Transverse colon (tissue), 4 donors: ENCODE results near the gene SUCO. TPM values are rescaled to one million over a fixed set of nuclear protein-coding genes. Genes with fewer than 3 reads are reported as not detected.

Experiments
- DNase-seq: peaks from one replicate; pipeline ENCODE4 v3.0.0-alpha.2; 2019
- H3K27ac ChIP-seq, 4 donors: fragments of 200-600 bp; sonication (generic); 2 replicates each; pipeline ENCODE4 v1.5.1; 2016 to 2018; ENCODE audit warnings: inconsistent platforms in 4 of 4
- H3K27me3 ChIP-seq: fragments of 200-600 bp; sonication (generic); 2 replicates; pipeline ENCODE4 v1.5.1; 2017; ENCODE audit warnings: inconsistent platforms
- H3K36me3 ChIP-seq, 4 donors: fragments of 200-600 bp; sonication (generic); 2 replicates each; pipeline ENCODE4 v1.5.1; 2017 to 2019; ENCODE audit warnings: inconsistent platforms in 4 of 4
- H3K4me1 ChIP-seq, 4 donors: fragments of 200-600 bp; sonication (generic); 2 replicates each; pipeline ENCODE4 v1.5.1; 2017 to 2020; ENCODE audit warnings: inconsistent platforms in 4 of 4
- H3K4me3 ChIP-seq, 4 donors: fragments of 200-600 bp; sonication (generic); 1 replicate in 1 of 4; 2 replicates in 3 of 4; pipeline versions ENCODE4 v1.5.1 to v1.6.1; 2017 to 2019; ENCODE audit warnings: inconsistent platforms in 4 of 4
- H3K9me3 ChIP-seq, 2 donors: fragments of 200-600 bp; sonication (generic); 2 replicates each; pipeline ENCODE4 v1.5.1; 2017 to 2019; ENCODE audit warnings: inconsistent platforms in 2 of 2
- CTCF ChIP-seq, 5 experiments: fragments of 200-600 bp in 3 of 5; fragments of 450-650 bp in 2 of 5; sonication (generic) in 3 of 5; IDR thresholded peaks; 1 replicate in 2 of 5; 2 replicates in 3 of 5; pipeline ENCODE4 v1.5.1; 2016 to 2017; ENCODE audit warnings: antibody characterized with exemption in 5 of 5, inconsistent platforms in 3 of 5, mild to moderate bottlenecking in 2 of 5, moderate library complexity in 1 of 5
- EP300 ChIP-seq: sonication (generic); formaldehyde crosslinking; IDR thresholded peaks from one replicate; pipeline ENCODE4 v1.6.1; 2017; ENCODE audit warnings: antibody characterized with exemption, low read depth
- POLR2A ChIP-seq: fragments of 450-650 bp; IDR thresholded peaks from one replicate; pipeline ENCODE4 v1.6.1; 2016; ENCODE audit warnings: antibody characterized with exemption, mild to moderate bottlenecking, moderate library complexity
- POLR2AphosphoS5 ChIP-seq, 3 donors: sonication (generic); formaldehyde crosslinking; IDR thresholded peaks; one replicate each; pipeline ENCODE4 v1.6.1; 2016; ENCODE audit warnings: antibody characterized with exemption in 3 of 3
- WGBS, 2 donors: methylation state at CpG; one replicate each; pipeline ENCODE4 v1.1.5; 2018; ENCODE audit warnings: low coverage in 1 of 2; 5-methylcytosine and 5-hydroxymethylcytosine counted together
- in situ Hi-C, 4 donors: fragments of 200-750 bp; cut with MboI; loops; one replicate each; pipeline versions ENCODE4 v1.15.0 to v1.15.1; 2017; ENCODE audit warnings: low sequenced_read_pairs in 3 of 4, low pct_ligation_motif_present in 1 of 4, low pct_unique_long_range_greater_than_20kb in 1 of 4
- intact Hi-C: fragments of 100-400 bp; cut with DNase I; formaldehyde crosslinking; loops from one replicate; pipeline ENCODE4 v1.15.1; 2023; ENCODE audit warnings: low total_unique reads
- total RNA-seq, 4 donors: library from RNA; depleted of rRNA; stranded (reverse); fragments of >200 nt; gene quantifications; one replicate each; pipeline ENCODE4 v1.1.0, GENCODE V29; 2016

The SUCO gene
- total RNA-seq, 4 donors from 2014 or later, result 10.1 to 48.4 (median 21.6) TPM

- no peak overlapping the region for H3K27ac ChIP-seq
- no peaks in the 10 kb centered on the region for H3K27me3 ChIP-seq
- no peaks in the 10 kb centered on the region for H3K4me1 ChIP-seq
- no peak for DNase-seq
- no peak for TF ChIP-seq POLR2A
- no peak for TF ChIP-seq CTCF (IDR thresholded peaks at IDR 0.05)
- H3K9me3 ChIP-seq, result no peaks in the 10 kb centered on the region
- WGBS, 2 donors, result 88 to 90% methylated on average over 3 of the region's 3 CpGs
- no peak overlapping the region for H3K4me3 ChIP-seq
- intact Hi-C loops, result no loop called here
- in situ Hi-C loops, result no loop called here
- no peaks in the 10 kb centered on the region for H3K36me3 ChIP-seq
Measured at GRCh38 chr1:172510479-172510878, 22.5 kb upstream of the SUCO start.

GRCh38 chr1:172512591-172512990, 20.4 kb upstream of the SUCO start:
- H3K27ac ChIP-seq, result no peak overlapping the region
- no peaks in the 10 kb centered on the region for H3K36me3 ChIP-seq
- TF ChIP-seq CTCF (IDR thresholded peaks at IDR 0.05) (no peak), POLR2A (no peak), POLR2AphosphoS5 (IDR thresholded peaks at IDR 0.05) (no peak), EP300 (no peak)
- in situ Hi-C loops, result no loop called here
- no peak for DNase-seq
- H3K4me1 ChIP-seq, result no peaks in the 10 kb centered on the region
- no peak overlapping the region for H3K4me3 ChIP-seq
- H3K27me3 ChIP-seq, result no peaks in the 10 kb centered on the region
- intact Hi-C loops, result no loop called here
- H3K9me3 ChIP-seq, result no peaks in the 10 kb centered on the region

GRCh38 chr1:172513479-172513878, 19.5 kb upstream of the SUCO start:
- no peak overlapping the region for H3K27ac ChIP-seq

GRCh38 chr1:172514108-172514507, 18.8 kb upstream of the SUCO start:
- intact Hi-C loops, result no loop called here
- H3K27me3 ChIP-seq, result no peaks in the 10 kb centered on the region
- in situ Hi-C loops, result no loop called here
- H3K9me3 ChIP-seq, result no peaks in the 10 kb centered on the region
- no peak overlapping the region for H3K4me3 ChIP-seq
- H3K4me1 ChIP-seq, result no peaks in the 10 kb centered on the region
- no peak overlapping the region for H3K27ac ChIP-seq
- TF ChIP-seq EP300 (no peak), POLR2A (no peak), POLR2AphosphoS5 (IDR thresholded peaks at IDR 0.05) (no peak), CTCF (IDR thresholded peaks at IDR 0.05) (no peak)
- no peaks in the 10 kb centered on the region for H3K36me3 ChIP-seq
- WGBS, 2 donors, result 80 to 89% methylated on average over 3 of the region's 3 CpGs
- DNase-seq, result no peak

More at GRCh38 chr1:172513479-172513878, 19.5 kb upstream of the SUCO start:
- TF ChIP-seq CTCF (IDR thresholded peaks at IDR 0.05) (no peak), EP300 (no peak), POLR2A (no peak), POLR2AphosphoS5 (IDR thresholded peaks at IDR 0.05) (no peak)
- in situ Hi-C loops (no loop called here), intact Hi-C loops (no loop called here)
- Histone ChIP-seq H3K9me3 (no peaks in the 10 kb centered on the region), H3K4me1 (no peaks in the 10 kb centered on the region), H3K27me3 (no peaks in the 10 kb centered on the region), H3K4me3 (no peak overlapping the region), H3K36me3 (no peaks in the 10 kb centered on the region)
- DNase-seq, result no peak
